SK-N-SH (cell line): Measurements from ENCODE around the gene CHD9. TPM values are rescaled to one million over a fixed set of nuclear protein-coding genes. Genes with fewer than 3 reads are reported as not detected.

ENCODE experiments used
- CTCF ChIA-PET: fragments of 300-600, 350-600 bp; formaldehyde crosslinking; extraction: SDS; loops from one replicate; lab custom pipeline; 2021; lab: Yijun Ruan, JAX
- POLR2A ChIA-PET: fragments of 350-600 bp; sonication (Branson Sonifier 250); formaldehyde crosslinking; extraction: SDS; loops from one replicate; lab custom pipeline; 2020; ENCODE audit warnings: antibody characterized with exemption, inconsistent platforms; lab: Yijun Ruan, JAX
- DNase-seq: peaks from one replicate; pipeline ENCODE4 v3.0.0; 2012
- H2AFZ ChIP-seq: fragments of 200-600 bp; sonication (generic); 2 replicates; pipeline ENCODE4 v1.8.1; 2016; ENCODE audit warnings: antibody characterized with exemption, mild to moderate bottlenecking, low read depth
- H3F3A ChIP-seq: fragments of 200-600 bp; sonication (generic); replicated peaks from 2 replicates; pipeline ENCODE3; 2016; ENCODE audit warnings: antibody characterized with exemption, mild to moderate bottlenecking; ENCODE audit not compliant: insufficient read depth
- H3K27ac ChIP-seq, 2 experiments: fragments of 200-500 bp in 1 of 2; fragments of 200-600 bp in 1 of 2; sonication (Bioruptor generic) in 1 of 2; sonication (generic), shearing (Covaris generic) in 1 of 2; 2 replicates each; pipeline versions ENCODE4 v1.5.1 to v1.6.1; 2014 to 2016; ENCODE audit warnings: low read depth in 2 of 2, inconsistent platforms in 1 of 2, low read length in 1 of 2, mild to moderate bottlenecking in 1 of 2, mixed read lengths in 1 of 2
- H3K27me3 ChIP-seq: fragments of 200-600 bp; sonication (generic), shearing (Covaris generic); 2 replicates; pipeline ENCODE4 v1.6.1; 2016; ENCODE audit warnings: mixed run types; ENCODE audit not compliant: insufficient read depth
- H3K36me3 ChIP-seq, 2 experiments: fragments of 200-500 bp in 1 of 2; fragments of 200-600 bp in 1 of 2; sonication (Bioruptor generic) in 1 of 2; sonication (generic) in 1 of 2; replicated peaks in 1 of 2; 2 replicates each; pipeline versions ENCODE3 to v1.5.1; 2014 to 2016; ENCODE audit warnings: low read length in 1 of 2, mild to moderate bottlenecking in 1 of 2; ENCODE audit not compliant: insufficient read depth in 2 of 2, control insufficient read depth in 1 of 2
- H3K4me1 ChIP-seq, 2 experiments: fragments of 200-500 bp in 1 of 2; fragments of 200-600 bp in 1 of 2; sonication (Bioruptor generic) in 1 of 2; sonication (generic), shearing (Covaris generic) in 1 of 2; 2 replicates each; pipeline versions ENCODE4 v1.5.1 to v1.6.1; 2014 to 2016; ENCODE audit warnings: low read depth in 1 of 2, low read length in 1 of 2, mixed run types in 1 of 2; ENCODE audit not compliant: insufficient read depth in 2 of 2, control insufficient read depth in 1 of 2
- H3K4me2 ChIP-seq: fragments of 200-600 bp; sonication (generic), shearing (Covaris generic); 2 replicates; pipeline ENCODE4 v1.6.1; 2017; ENCODE audit warnings: mixed run types
- H3K4me3 ChIP-seq, 2 experiments: fragments of 200-500 bp in 1 of 2; fragments of 200-600 bp in 1 of 2; sonication (Bioruptor generic) in 1 of 2; sonication (generic), shearing (Covaris generic) in 1 of 2; 2 replicates each; pipeline versions ENCODE4 v1.5.1 to v1.8.1; 2014 to 2016; ENCODE audit warnings: low read depth in 2 of 2, inconsistent platforms in 1 of 2, low read length in 1 of 2, mild to moderate bottlenecking in 1 of 2, mixed read lengths in 1 of 2, moderate library complexity in 1 of 2
- H3K79me2 ChIP-seq: fragments of 200-600 bp; sonication (generic); 2 replicates; pipeline ENCODE4 v1.8.1; 2017; ENCODE audit warnings: mild to moderate bottlenecking; ENCODE audit not compliant: insufficient read depth
- H3K9ac ChIP-seq: fragments of 200-600 bp; sonication (generic); 2 replicates; pipeline ENCODE4 v1.6.1; 2017; ENCODE audit warnings: mixed run types
- H3K9me2 ChIP-seq: fragments of 200-600 bp; sonication (generic); 2 replicates; pipeline ENCODE4 v1.6.1; 2017; ENCODE audit warnings: mixed run types
- H3K9me3 ChIP-seq: fragments of 200-600 bp; sonication (generic); 2 replicates; pipeline ENCODE4 v1.6.1; 2017; ENCODE audit warnings: mixed run types, mild to moderate bottlenecking, moderate library complexity
- H4K20me1 ChIP-seq: fragments of 200-600 bp; sonication (generic); 2 replicates; pipeline ENCODE4 v1.6.1; 2017; ENCODE audit warnings: mild to moderate bottlenecking, mixed run types; ENCODE audit not compliant: insufficient read depth
- CHD2 ChIP-seq: fragments of 150-350 bp; IDR thresholded peaks from 2 replicates; pipeline ENCODE4 v1.6.1; 2018; ENCODE audit warnings: low read length; ENCODE audit not compliant: partially characterized antibody
- EZH2phosphoT487 ChIP-seq: fragments of 200-600 bp; sonication (generic); IDR thresholded peaks from 2 replicates; pipeline ENCODE4 v1.6.1; 2017; ENCODE audit warnings: low read depth, mixed run types, mild to moderate bottlenecking, antibody characterized with exemption, moderate library complexity, borderline replicate concordance
- FOSL2 ChIP-seq: IDR thresholded peaks from 2 replicates; pipeline ENCODE4 v1.4.0; 2012; ENCODE audit warnings: low read depth, mild to moderate bottlenecking, moderate library complexity, borderline replicate concordance
- FOXJ3 ChIP-seq: sonication (generic); formaldehyde crosslinking; IDR thresholded peaks from 2 replicates; pipeline ENCODE4 v1.5.1; 2020; ENCODE audit warnings: mild to moderate bottlenecking, missing genetic modification reagents
- NFIC ChIP-seq: IDR thresholded peaks from 2 replicates; pipeline ENCODE4 v1.4.0; 2012; ENCODE audit warnings: borderline replicate concordance
- POLR2AphosphoS5 ChIP-seq: IDR thresholded peaks from 2 replicates; pipeline ENCODE4 v1.6.1; 2012; ENCODE audit warnings: low read depth, low read length
- RCOR1 ChIP-seq: fragments of 150-350 bp; IDR thresholded peaks from 2 replicates; pipeline ENCODE4 v1.6.1; 2017; ENCODE audit warnings: antibody characterized with exemption, low read length
- REST ChIP-seq: IDR thresholded peaks from 2 replicates; pipeline ENCODE4 v1.6.1; 2012; ENCODE audit warnings: mild to moderate bottlenecking, low read depth, low read length, moderate library complexity
- RFX5 ChIP-seq: IDR thresholded peaks from 2 replicates; pipeline ENCODE4 v1.6.1; 2012; ENCODE audit warnings: mild to moderate bottlenecking, improper control_type of control experiment, low read length
- SMC3 ChIP-seq: IDR thresholded peaks from 2 replicates; pipeline ENCODE4 v1.6.1; 2012; ENCODE audit warnings: low read depth, low read length, improper control_type of control experiment
- TAF1 ChIP-seq: IDR thresholded peaks from 2 replicates; pipeline ENCODE4 v1.6.1; 2012; ENCODE audit warnings: low read depth, mild to moderate bottlenecking, low read length, moderate library complexity, borderline replicate concordance
- TEAD4 ChIP-seq: IDR thresholded peaks from 2 replicates; pipeline ENCODE4 v1.4.0; 2012; ENCODE audit warnings: mild to moderate bottlenecking, borderline replicate concordance; ENCODE audit not compliant: insufficient read depth
- WGBS: methylation state at CpG from one replicate; pipeline ENCODE4 v1.1.6; 2017; ENCODE audit warnings: low lambda C conversion rate; 5-methylcytosine and 5-hydroxymethylcytosine counted together
- polyA plus RNA-seq, 3 experiments: library from polyadenylated mRNA; depleted of rRNA; stranded (reverse); fragments of >200 nt; gene quantifications; 2 replicates each; pipeline ENCODE4 v1.2.3, GENCODE V29; 2012
- TF ChIP-seq, protein P1 (sequence below): fragments of 150-350 bp; IDR thresholded peaks from 2 replicates; pipeline ENCODE4 v1.6.1; 2016; ENCODE audit warnings: mild to moderate bottlenecking, low read depth, low read length
- TF ChIP-seq, protein P2 (sequence below): fragments of 200-600 bp; sonication (generic); IDR thresholded peaks from 2 replicates; pipeline ENCODE4 v1.6.1; 2017; ENCODE audit warnings: antibody characterized with exemption, mild to moderate bottlenecking, moderate library complexity

CHD9 gene
- polyA plus RNA-seq, 1 of the 3 experiments (the other 2 are of a cell fraction): 6.2 TPM

DNA sequence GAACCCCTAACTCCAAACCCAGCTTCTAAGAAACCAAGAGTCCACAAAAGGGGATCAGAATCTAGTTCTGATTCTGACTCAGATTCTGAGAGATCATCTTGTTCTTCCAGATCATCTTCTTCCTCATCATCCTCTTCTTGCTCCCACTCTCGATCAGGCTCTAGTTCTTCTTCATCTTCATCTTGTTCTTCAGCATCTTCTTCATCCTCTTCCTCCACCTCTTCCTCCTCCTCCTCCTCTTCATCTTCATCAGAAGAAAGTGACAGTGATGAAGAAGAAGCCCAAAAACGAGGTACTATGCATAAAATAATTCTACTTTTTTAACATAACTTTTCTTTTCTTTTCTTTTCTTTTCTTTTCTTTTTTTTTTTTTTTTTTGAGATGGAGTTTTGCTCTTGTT is 249.5 kb downstream of the CHD9 start (continued):
- no peak for TF ChIP-seq FOSL2
- TF ChIP-seq RFX5: no peak
- no peak for TF ChIP-seq CHD2
- no peak for TF ChIP-seq TEAD4
- no peak for TF ChIP-seq EZH2phosphoT487
- TF ChIP-seq, all 33 proteins: peak for 0

- H3K9ac ChIP-seq: no peak overlapping the region
- H3K4me3 ChIP-seq: no peak overlapping the region
- H3K9me3 ChIP-seq: no peaks in the 10 kb centered on the region
- ChIA-PET POLR2A (no interaction called here), CTCF (interaction anchor here (1.4 kb wide), 1 partner anchor 23 kb away, joined by 4 read pairs; no protein-coding TSS in a partner anchor)
- 98% methylated on average over 3 of the region's 3 CpGs for WGBS
- no peak for DNase-seq
- peaks cover 75 to 77% of the 10 kb centered on the region in 2 experiments for H3K36me3 ChIP-seq
- H3K27ac ChIP-seq: no peak overlapping the region
- H4K20me1 ChIP-seq: no peaks in the 10 kb centered on the region
- H3K9me2 ChIP-seq: no peaks in the 10 kb centered on the region
- H3K4me2 ChIP-seq: no peak overlapping the region
- TF ChIP-seq NFIC (no peak), FOXJ3 (CRISPR knock-in tag) (no peak), RCOR1 (no peak), REST (no peak), POLR2AphosphoS5 (no peak), TAF1 (no peak), CHD2 (no peak), SMC3 (no peak)
- TF ChIP-seq, protein P1, sequence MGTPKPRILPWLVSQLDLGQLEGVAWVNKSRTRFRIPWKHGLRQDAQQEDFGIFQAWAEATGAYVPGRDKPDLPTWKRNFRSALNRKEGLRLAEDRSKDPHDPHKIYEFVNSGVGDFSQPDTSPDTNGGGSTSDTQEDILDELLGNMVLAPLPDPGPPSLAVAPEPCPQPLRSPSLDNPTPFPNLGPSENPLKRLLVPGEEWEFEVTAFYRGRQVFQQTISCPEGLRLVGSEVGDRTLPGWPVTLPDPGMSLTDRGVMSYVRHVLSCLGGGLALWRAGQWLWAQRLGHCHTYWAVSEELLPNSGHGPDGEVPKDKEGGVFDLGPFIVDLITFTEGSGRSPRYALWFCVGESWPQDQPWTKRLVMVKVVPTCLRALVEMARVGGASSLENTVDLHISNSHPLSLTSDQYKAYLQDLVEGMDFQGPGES: no peak
- TF ChIP-seq, protein P2, sequence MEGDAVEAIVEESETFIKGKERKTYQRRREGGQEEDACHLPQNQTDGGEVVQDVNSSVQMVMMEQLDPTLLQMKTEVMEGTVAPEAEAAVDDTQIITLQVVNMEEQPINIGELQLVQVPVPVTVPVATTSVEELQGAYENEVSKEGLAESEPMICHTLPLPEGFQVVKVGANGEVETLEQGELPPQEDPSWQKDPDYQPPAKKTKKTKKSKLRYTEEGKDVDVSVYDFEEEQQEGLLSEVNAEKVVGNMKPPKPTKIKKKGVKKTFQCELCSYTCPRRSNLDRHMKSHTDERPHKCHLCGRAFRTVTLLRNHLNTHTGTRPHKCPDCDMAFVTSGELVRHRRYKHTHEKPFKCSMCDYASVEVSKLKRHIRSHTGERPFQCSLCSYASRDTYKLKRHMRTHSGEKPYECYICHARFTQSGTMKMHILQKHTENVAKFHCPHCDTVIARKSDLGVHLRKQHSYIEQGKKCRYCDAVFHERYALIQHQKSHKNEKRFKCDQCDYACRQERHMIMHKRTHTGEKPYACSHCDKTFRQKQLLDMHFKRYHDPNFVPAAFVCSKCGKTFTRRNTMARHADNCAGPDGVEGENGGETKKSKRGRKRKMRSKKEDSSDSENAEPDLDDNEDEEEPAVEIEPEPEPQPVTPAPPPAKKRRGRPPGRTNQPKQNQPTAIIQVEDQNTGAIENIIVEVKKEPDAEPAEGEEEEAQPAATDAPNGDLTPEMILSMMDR: no peak
- no peaks in the 10 kb centered on the region for H3K27me3 ChIP-seq
- H2AFZ ChIP-seq: no peak overlapping the region
- H3K4me1 ChIP-seq: no peaks in the 10 kb centered on the region
- no peaks in the 10 kb centered on the region for H3K79me2 ChIP-seq
- H3F3A ChIP-seq: peaks cover 9% of the 10 kb centered on the region
Measured at GRCh38 chr16:53305743-53306142, 251.0 kb downstream of the CHD9 start.
